ENCODE results near the gene FIGNL1.
A peak's percentile ranks its signal among the peaks of the same experiment; 100 is the strongest.

The FIGNL1 gene

DNA sequence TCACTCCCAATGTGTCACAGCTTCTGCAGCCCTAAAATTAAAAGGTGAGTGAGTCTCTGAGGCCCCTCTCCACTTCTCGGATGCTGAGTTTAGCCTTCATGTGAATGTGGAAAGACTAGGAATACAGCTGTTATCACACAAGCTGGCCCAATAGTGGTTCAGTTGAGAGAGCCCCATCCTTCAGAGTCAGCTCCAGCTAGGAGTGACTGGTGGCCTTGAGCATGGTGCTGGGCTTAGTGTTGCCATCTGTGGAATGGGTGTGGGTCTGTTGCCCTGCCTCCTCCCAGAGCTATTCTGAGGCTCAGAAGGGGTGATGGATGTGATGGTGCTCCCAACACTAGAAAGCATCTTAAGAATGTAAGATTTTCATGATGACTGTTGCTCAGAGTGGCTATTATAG, 55.8 kb downstream of the FIGNL1 start:
- H3K36me3 ChIP-seq (replicated peaks; ENCODE audit: low read depth, low read length), result peaks cover 58% of the 10 kb centered on the region
- peaks cover 71% of the 10 kb centered on the region for H3K4me1 ChIP-seq (ENCODE audit: low read length)
- H2AFZ ChIP-seq (ENCODE audit: low read depth, low read length), result no peak overlapping the region
- no peaks in the 10 kb centered on the region for H3K27me3 ChIP-seq (ENCODE audit: low read depth, low read length)
- H3K27ac ChIP-seq (ENCODE audit: low read length), result peak overlapping the region; percentile 23
- no peaks in the 10 kb centered on the region for H3K9me3 ChIP-seq (ENCODE audit: insufficient read depth, low read length)
- H4K20me1 ChIP-seq (ENCODE audit: insufficient read depth, low read length), result peaks cover 51% of the 10 kb centered on the region
- no peak overlapping the region for H3K9ac ChIP-seq (ENCODE audit: low read length)
- H3K79me2 ChIP-seq (ENCODE audit: low read length), result peaks cover 95% of the 10 kb centered on the region
- H3K4me3 ChIP-seq (ENCODE audit: low read length), result no peak overlapping the region
- TF ChIP-seq, protein P1, sequence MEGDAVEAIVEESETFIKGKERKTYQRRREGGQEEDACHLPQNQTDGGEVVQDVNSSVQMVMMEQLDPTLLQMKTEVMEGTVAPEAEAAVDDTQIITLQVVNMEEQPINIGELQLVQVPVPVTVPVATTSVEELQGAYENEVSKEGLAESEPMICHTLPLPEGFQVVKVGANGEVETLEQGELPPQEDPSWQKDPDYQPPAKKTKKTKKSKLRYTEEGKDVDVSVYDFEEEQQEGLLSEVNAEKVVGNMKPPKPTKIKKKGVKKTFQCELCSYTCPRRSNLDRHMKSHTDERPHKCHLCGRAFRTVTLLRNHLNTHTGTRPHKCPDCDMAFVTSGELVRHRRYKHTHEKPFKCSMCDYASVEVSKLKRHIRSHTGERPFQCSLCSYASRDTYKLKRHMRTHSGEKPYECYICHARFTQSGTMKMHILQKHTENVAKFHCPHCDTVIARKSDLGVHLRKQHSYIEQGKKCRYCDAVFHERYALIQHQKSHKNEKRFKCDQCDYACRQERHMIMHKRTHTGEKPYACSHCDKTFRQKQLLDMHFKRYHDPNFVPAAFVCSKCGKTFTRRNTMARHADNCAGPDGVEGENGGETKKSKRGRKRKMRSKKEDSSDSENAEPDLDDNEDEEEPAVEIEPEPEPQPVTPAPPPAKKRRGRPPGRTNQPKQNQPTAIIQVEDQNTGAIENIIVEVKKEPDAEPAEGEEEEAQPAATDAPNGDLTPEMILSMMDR (IDR thresholded peaks at IDR 0.05; ENCODE audit: low read depth, low read length), result no peak
- TF ChIP-seq EZH2phosphoT487 (IDR thresholded peaks at IDR 0.05; ENCODE audit: low read depth), result no peak
- no peak overlapping the region for H3K4me2 ChIP-seq (ENCODE audit: low read length)
